Activated T-cell treated with anti-CD3 and anti-CD28 coated beads, Interleukin-2, amount 50 U/mL, for 4 hours (primary cell): ENCODE data around the gene PRIMA1. TPM values are rescaled to one million over a fixed set of nuclear protein-coding genes. Genes with fewer than 3 reads are reported as not detected.

Experiments used
- ATAC-seq, 2 donors: fragments of 200-7000 bp; cut with Tn5 transposase; one replicate each; pipeline ENCODE4 v1.10.0; 2021
- DNase-seq: peaks from one replicate; pipeline ENCODE4 v3.0.0-alpha.2; 2020
- H3K27me3 Mint-ChIP-seq: one replicate; pipeline ENCODE4 v1.8.0; 2021; ENCODE audit warnings: low read depth, mixed read lengths
- H3K36me3 Mint-ChIP-seq: one replicate; pipeline ENCODE4 v1.8.0; 2022; ENCODE audit warnings: mixed read lengths; ENCODE audit not compliant: insufficient read depth
- H3K4me1 Mint-ChIP-seq: one replicate; pipeline ENCODE4 v1.8.0; 2021; ENCODE audit warnings: low read depth, mixed read lengths
- H3K4me3 Mint-ChIP-seq: one replicate; pipeline ENCODE4 v1.8.0; 2021; ENCODE audit warnings: mild to moderate bottlenecking, moderate library complexity, mixed read lengths
- H3K9me3 Mint-ChIP-seq: one replicate; pipeline ENCODE4 v1.8.0; 2021; ENCODE audit warnings: mixed read lengths
- total RNA-seq, 3 donors: library from RNA; stranded (reverse); gene quantifications; one replicate each; pipeline ENCODE4 v1.2.1, GENCODE V29; 2021

Gene PRIMA1
- total RNA-seq, 3 donors from 2014 or later = not detected

DNA sequence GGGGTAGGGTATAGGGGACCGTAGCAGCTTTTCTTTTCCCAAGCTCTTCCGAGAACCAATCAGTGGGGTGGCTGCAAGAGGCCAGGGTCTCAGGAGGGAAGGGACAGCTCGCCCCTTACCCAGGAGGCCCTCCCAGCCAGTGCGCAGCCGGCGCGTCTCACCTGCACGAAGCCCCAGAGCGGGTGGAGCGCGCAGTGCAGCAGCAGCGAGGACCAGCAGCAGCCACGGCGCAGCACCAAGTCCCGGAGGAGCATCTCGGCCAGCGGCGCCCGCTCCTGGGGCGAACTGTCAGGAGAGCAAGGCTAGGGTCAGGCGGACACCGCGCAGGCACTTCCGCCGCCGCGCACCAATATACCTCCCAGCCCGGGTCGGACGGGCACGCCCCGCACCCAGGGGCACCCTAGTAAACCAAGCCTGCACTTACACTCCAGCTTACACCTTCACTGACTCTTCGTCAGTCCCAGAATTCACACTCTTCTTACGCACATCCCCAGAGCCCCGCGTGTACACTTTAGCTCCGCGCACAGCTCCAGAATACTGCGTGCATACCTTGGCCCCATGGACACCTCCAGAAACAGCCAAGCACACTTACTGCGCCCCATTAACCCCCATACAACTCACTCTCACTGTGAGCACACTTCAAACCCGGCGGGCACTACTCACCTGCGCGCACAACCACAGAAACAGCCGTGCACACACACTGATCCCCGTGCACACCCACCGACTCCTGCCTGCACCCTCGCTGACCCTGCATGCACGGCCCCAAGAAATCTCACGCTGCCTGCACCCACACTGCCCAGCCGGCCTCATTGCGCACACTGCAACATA lies 606 bp downstream of the PRIMA1 start:
- Mint-ChIP-seq H3K9me3 (no peaks in the 10 kb centered on the region), H3K4me1 (peaks cover 4% of the 10 kb centered on the region), H3K36me3 (no peaks in the 10 kb centered on the region), H3K27me3 (peaks cover 62% of the 10 kb centered on the region), H3K4me3 (no peak overlapping the region)
- ATAC-seq (no peak), DNase-seq (no peak)

DNA sequence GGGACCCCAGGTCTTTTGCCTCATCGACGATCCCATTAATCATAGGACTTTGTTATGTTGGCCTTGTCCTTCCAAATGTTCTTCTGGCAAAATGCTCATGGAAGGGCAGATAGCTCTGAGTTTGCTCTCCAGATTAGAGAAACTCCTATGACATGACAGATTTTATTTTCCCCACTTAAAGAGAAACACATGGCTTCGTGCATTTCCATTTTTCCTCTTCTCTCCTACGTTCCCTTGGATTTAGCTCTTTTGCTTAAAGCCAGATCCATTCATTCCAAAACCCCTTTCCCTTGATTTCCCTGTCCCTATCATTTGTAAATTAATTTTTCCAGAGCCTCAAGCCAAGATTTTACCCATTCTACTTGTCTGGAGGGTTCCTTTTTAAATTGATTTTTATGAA lies 2.9 kb downstream of the PRIMA1 start:
- H3K4me1 Mint-ChIP-seq = peaks cover 4% of the 10 kb centered on the region
- H3K4me3 Mint-ChIP-seq = no peak overlapping the region
- DNase-seq = no peak
- peaks cover 45% of the 10 kb centered on the region for H3K27me3 Mint-ChIP-seq
- ATAC-seq = no peak
- no peaks in the 10 kb centered on the region for H3K9me3 Mint-ChIP-seq
- H3K36me3 Mint-ChIP-seq = no peaks in the 10 kb centered on the region

DNA sequence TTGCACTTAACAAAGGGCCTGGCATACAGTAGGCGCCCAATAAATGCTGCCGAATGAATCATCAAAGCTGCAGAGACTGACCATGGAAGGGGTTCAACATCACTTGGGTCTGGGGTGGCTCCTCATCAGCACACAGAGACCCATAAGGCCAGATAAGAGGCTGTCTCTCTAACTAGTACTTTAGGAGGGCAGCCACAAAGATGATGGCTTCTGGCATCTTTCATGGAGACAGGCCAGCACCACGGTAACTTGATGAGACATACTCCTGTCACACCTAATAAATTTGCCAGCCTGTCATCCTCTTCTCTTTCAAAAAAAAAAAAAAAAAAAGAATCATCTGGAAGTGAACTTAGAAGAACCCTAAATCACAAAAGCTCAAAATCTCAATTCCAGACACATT lies 3.4 kb downstream of the PRIMA1 start:
- Mint-ChIP-seq H3K9me3 (no peaks in the 10 kb centered on the region), H3K36me3 (no peaks in the 10 kb centered on the region), H3K27me3 (peaks cover 40% of the 10 kb centered on the region), H3K4me3 (no peak overlapping the region), H3K4me1 (peaks cover 4% of the 10 kb centered on the region)
- DNase-seq = no peak
- ATAC-seq = no peak

DNA sequence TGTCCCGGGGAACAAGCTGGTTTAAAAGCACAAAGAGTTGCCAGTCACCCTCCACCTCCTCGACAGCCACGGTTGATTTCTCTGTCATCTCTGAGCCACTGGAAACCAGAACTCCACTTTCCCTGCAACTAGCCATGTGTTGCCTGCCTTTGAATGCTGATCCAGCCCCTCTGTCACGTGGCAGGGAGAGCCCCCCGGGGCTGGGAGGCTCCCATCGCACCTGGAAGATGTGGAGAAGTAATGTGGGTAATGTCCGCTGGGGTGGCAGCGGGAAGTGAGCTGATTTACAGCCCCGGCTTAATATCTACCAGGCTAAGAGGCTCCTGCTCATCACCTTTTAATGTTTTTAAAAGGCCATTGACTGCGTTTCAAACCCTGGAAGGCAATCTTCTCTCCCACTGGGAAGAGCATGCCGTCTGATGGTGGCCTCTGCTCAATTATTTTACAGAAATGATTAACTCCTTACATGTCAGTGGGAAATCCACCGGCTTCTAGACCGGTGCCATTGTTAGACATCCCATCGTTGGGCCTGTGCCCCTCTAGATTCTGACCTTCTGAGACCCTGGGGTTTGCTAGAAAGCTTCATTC lies 7.4 kb downstream of the PRIMA1 start:
- no peak for ATAC-seq

DNA sequence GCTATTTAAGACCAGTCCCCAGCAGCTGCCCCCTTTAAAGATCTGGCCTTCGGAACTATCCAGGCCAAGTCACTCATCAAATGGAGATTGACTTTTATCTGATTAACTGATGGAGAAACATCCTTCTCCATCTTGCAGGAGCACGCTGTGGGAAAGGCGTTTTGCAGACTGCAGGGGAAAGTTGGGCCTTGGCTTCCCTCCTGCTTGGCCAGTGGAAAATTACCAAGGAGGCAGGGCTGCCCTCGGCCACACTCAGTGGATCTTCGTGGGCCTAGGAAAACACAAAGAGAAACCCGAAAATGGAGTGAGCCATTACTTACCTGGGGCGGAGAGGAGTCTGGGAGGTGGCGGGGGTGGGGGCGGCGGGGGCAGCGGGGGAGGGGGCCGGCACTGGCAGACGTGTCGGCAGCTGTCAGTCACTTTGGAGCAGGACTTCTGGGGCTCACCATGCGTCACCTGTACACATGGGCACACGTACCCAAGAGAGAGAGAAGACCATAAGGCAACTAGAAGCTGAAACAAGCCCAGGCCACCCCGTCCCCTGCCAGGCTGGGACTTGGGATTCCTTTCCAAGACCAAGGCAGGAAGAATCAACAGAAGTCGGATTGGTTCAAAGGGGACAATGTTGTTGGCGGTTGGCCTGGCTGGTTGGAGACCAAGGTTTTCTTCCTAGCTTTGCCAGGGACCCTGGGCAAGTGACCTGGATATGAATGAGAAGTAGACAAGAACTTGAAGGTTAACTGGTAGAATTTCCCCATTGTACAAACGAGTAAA lies 9.2 kb downstream of the PRIMA1 start:
- Mint-ChIP-seq H3K4me1 (no peaks in the 10 kb centered on the region), H3K36me3 (no peaks in the 10 kb centered on the region), H3K9me3 (no peaks in the 10 kb centered on the region), H3K4me3 (no peak overlapping the region), H3K27me3 (no peaks in the 10 kb centered on the region)
- DNase-seq (no peak), ATAC-seq (no peak)

More for the DNA sequence above, 7.4 kb downstream of the PRIMA1 start:
- no peaks in the 10 kb centered on the region for H3K4me1 Mint-ChIP-seq
- peaks cover 11% of the 10 kb centered on the region for H3K27me3 Mint-ChIP-seq
- H3K36me3 Mint-ChIP-seq = no peaks in the 10 kb centered on the region
- H3K9me3 Mint-ChIP-seq = no peaks in the 10 kb centered on the region
- H3K4me3 Mint-ChIP-seq = no peak overlapping the region
- no peak for DNase-seq

DNA sequence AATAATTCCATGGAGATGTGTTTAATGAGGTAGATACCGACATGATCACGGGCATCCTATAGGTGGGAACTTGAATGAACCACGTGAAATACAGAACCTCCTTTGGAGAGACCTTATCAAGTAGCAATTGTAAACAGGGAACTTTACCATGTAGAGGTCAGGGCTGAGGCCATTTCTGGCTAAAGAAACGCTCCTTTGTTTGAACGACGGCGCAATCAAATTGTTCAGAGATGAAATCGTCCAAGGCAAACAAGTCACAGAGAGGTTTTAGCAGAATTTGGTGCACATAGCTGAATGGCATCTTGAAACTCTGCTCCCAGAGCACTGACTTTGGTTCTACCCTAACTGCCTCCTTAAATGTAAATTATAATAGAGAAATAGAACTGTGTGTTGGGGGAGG lies 9.8 kb downstream of the PRIMA1 start:
- H3K9me3 Mint-ChIP-seq = no peaks in the 10 kb centered on the region
- no peaks in the 10 kb centered on the region for H3K4me1 Mint-ChIP-seq
- no peak for ATAC-seq
- H3K4me3 Mint-ChIP-seq = no peak overlapping the region
- no peaks in the 10 kb centered on the region for H3K27me3 Mint-ChIP-seq
- no peaks in the 10 kb centered on the region for H3K36me3 Mint-ChIP-seq
- no peak for DNase-seq

DNA sequence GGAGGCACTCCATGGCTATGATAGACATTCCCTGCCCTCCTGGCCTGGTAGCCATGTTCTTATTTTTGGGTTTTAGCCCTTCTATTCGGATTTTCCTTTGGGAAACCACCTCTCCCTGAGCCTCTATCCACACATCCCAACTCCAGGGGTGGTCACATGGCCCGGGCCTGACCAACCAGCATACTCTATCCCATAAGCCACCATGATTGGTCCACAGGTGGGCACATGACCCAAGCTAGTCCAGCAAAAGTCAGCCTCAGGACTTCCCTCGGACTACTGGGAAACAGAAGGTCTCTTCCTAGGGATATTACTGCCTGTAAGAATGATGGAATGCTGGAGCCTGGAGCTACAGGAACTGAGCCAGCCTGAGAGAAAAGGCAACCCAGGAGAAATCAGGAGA lies 12.5 kb downstream of the PRIMA1 start:
- H3K9me3 Mint-ChIP-seq = no peaks in the 10 kb centered on the region
- ATAC-seq = no peak
- no peak for DNase-seq

DNA sequence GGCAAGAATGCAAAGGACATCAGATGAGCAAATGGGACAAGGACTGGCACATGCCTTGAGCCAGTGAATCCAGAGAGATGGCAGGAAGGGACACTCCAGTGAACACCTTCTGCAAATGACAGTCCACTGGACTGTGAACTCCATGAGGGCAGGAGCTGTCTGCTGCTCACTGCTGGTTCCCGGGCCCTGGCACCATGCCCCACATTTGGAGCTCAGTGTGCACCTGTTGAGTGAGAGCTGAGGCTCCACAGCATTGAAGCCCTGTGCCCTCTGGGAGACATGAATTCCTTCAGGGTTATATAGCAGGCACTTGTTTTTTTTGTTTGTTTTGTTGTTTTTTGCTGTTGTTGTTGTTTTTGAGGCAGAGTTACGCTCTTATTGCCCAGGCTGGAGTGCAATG lies 13.1 kb downstream of the PRIMA1 start:
- no peak for DNase-seq
- H3K9me3 Mint-ChIP-seq = no peaks in the 10 kb centered on the region
- no peak for ATAC-seq
- H3K27me3 Mint-ChIP-seq = peaks cover 4% of the 10 kb centered on the region
- no peak overlapping the region for H3K4me3 Mint-ChIP-seq
- H3K4me1 Mint-ChIP-seq = no peaks in the 10 kb centered on the region
- H3K36me3 Mint-ChIP-seq = no peaks in the 10 kb centered on the region

More for the DNA sequence above, 12.5 kb downstream of the PRIMA1 start:
- Mint-ChIP-seq H3K4me1 (no peaks in the 10 kb centered on the region), H3K4me3 (no peak overlapping the region), H3K27me3 (no peaks in the 10 kb centered on the region), H3K36me3 (no peaks in the 10 kb centered on the region)

DNA sequence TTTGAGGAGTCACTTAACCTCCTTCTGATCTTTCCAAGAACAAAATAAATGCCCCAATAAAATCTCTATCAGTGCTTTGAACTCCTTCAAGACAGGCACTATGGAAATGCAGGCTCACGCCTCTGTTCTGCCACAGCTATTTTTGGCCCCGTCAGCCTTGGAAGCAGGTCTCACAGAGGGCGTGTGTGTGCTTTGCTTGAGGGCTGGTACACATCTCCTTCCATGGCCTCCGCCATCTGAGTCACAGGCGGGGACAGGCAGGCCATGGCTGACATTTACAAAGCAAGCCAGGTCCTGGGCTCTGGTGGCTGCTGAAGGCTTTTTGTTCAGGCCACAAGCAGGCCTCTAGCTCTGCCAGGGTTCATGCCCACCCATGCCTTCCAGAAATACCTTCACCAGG lies 16.0 kb downstream of the PRIMA1 start:
- no peak for ATAC-seq

DNA sequence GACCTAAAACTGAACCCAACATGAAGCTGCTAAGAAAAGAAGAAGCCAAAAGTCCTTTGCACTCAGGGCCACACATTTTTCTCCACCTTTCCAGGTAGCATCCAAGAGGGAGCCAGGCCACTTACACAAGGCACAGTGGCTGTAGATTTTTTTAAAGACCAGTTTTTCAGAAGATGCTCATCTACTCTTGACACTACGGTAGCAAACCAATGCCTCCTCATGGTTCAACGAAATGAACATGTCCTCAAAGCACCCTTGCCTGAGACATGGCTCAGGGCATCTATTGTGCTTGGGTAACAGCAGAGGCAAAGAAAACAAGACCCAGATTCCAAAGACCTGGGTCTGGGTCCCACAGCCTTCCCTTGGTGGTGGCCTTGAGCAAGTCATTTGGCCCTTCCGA lies 22.3 kb downstream of the PRIMA1 start:
- peaks cover 21% of the 10 kb centered on the region for H3K27me3 Mint-ChIP-seq
- no peaks in the 10 kb centered on the region for H3K36me3 Mint-ChIP-seq
- ATAC-seq (no peak), DNase-seq (no peak)
- no peaks in the 10 kb centered on the region for H3K4me1 Mint-ChIP-seq
- no peaks in the 10 kb centered on the region for H3K9me3 Mint-ChIP-seq
- no peak overlapping the region for H3K4me3 Mint-ChIP-seq

More for the DNA sequence above, 16.0 kb downstream of the PRIMA1 start:
- H3K27me3 Mint-ChIP-seq = peaks cover 6% of the 10 kb centered on the region
- no peak for DNase-seq
- no peaks in the 10 kb centered on the region for H3K36me3 Mint-ChIP-seq
- H3K4me1 Mint-ChIP-seq = no peaks in the 10 kb centered on the region
- H3K9me3 Mint-ChIP-seq = no peaks in the 10 kb centered on the region
- H3K4me3 Mint-ChIP-seq = no peak overlapping the region

DNA sequence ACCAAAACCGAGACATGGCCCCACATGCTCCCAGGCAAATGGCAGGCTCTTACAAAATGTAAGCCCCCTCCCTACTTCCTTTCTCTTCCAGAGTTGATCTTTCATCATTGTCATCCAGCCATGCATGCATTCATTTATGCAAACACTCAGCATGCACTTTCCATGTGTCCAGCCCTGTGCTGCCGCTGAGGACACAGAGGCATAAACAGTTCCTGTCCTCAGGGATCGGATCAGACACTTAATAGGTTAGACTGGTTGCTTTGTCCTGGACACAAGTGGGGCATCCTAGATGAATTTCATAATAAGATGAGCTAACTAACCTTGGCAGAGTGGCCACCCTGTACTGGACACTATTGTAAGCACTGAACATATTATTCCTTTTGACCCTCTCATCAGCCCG lies 23.1 kb downstream of the PRIMA1 start:
- DNase-seq (no peak), ATAC-seq (no peak)
- H3K4me3 Mint-ChIP-seq = no peak overlapping the region
- no peaks in the 10 kb centered on the region for H3K36me3 Mint-ChIP-seq
- H3K27me3 Mint-ChIP-seq = peaks cover 16% of the 10 kb centered on the region
- no peaks in the 10 kb centered on the region for H3K9me3 Mint-ChIP-seq
- H3K4me1 Mint-ChIP-seq = no peaks in the 10 kb centered on the region

DNA sequence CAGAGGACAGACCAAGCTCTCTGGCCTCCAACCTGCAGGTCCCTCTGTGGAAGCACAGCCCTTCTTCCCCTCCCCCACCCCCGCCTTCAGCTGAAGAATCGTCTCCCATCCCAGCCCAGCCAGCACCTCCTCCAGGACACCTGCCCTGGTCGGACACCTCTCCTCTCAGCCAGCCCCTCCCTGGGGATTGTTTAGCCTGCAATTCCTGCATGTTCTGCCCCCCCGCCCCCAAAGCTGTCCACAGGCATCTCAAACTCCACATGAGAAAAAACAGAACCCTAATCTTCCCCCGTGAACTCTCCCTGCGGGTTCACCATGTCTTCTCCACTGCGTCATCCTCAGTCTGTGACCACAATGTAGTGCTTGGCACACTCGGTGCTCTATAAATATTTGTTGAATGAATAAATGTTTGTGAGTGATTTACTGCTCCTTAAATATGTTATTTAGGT lies 24.1 kb downstream of the PRIMA1 start:
- DNase-seq = no peak
- Mint-ChIP-seq H3K36me3 (no peaks in the 10 kb centered on the region), H3K4me3 (no peak overlapping the region), H3K4me1 (no peaks in the 10 kb centered on the region), H3K9me3 (no peaks in the 10 kb centered on the region), H3K27me3 (peaks cover 14% of the 10 kb centered on the region)
- no peak for ATAC-seq

DNA sequence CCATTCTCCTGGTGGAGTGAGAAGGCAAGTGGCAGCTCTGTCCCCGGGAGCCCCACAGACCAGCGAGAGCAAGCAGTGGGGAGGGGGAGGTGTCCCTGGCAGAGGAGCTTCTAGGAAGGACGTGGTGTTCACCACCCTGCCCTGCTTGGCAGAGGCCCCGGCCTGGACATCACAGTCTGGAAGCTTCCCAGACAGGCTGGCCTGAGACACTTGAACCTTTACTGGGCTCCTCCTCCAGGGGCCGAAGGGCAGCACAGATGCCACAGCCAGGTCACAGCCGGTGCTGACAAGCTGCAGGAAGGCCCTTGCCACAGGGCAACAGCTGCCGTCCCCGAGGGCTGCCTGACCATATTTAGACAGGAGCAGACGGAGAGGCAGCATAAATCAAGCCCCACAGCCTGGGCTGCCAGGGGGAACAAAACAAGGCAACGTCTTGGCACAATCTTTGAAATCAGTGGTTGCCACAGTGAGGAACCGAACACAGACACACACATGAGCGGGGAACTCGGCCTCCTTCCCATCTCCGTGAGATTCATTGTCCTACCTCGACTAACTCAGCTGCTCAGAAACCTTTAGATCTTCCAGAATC lies 28.5 kb downstream of the PRIMA1 start:
- no peak overlapping the region for H3K4me3 Mint-ChIP-seq
- H3K9me3 Mint-ChIP-seq = no peaks in the 10 kb centered on the region
- no peaks in the 10 kb centered on the region for H3K36me3 Mint-ChIP-seq
- H3K27me3 Mint-ChIP-seq = peaks cover 10% of the 10 kb centered on the region
- DNase-seq = no peak
- no peak for ATAC-seq
- H3K4me1 Mint-ChIP-seq = no peaks in the 10 kb centered on the region

DNA sequence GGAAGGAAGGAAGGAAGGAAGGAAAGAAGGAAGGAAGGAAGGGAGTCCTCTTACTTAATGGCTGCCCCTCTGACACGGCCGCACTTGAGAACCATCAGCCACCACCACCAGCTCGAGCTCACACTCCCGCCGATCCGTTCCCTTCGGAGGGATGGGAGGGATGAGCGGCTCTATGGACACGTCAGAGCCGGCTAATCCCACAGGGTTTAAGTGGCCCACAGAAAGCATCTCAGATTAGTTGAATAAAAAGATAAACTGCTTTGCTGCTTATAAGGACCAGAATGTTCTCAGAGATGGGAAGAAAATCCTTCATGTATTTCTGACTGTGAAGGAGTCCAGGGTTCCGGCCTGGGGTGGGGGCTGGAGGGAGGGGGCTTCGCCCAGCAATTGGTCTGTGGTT lies 31.1 kb downstream of the PRIMA1 start:
- Mint-ChIP-seq H3K36me3 (no peaks in the 10 kb centered on the region), H3K27me3 (peaks cover 3% of the 10 kb centered on the region), H3K4me3 (no peak overlapping the region), H3K4me1 (no peaks in the 10 kb centered on the region), H3K9me3 (no peaks in the 10 kb centered on the region)
- DNase-seq (no peak), ATAC-seq (no peak)
